K562 (cell line): ENCODE data around the gene AMIGO1. TPM values are rescaled to one million over a fixed set of nuclear protein-coding genes. Genes with fewer than 3 reads are reported as not detected.

Experiments
- ATAC-seq: fragments of 200-7000 bp; cut with Tn5 transposase; 3 replicates; pipeline ENCODE4 v1.9.1; 2020; ENCODE audit warnings: moderate library complexity
- BruUV-seq: library from RNA; stranded (reverse); fragments of 400-500 nt; replicated peaks from 2 replicates; lab custom pipeline; 2021; lab: Mats Ljungman, UMichigan
- CTCF ChIA-PET: fragments of 300-600 bp; formaldehyde crosslinking; extraction: SDS; loops from one replicate; lab custom pipeline; 2021; ENCODE audit warnings: low intra/inter-chr PET ratio; lab: Yijun Ruan, JAX
- POLR2A ChIA-PET: fragments of 300-600, 350-650 bp; sonication (Branson Sonifier 250); formaldehyde crosslinking; extraction: SDS; loops from one replicate; lab custom pipeline; 2021; ENCODE audit warnings: antibody characterized with exemption, inconsistent platforms; lab: Yijun Ruan, JAX
- DNase-seq, 4 experiments: peaks; one replicate each; pipeline versions ENCODE4 v3.0.0 to v3.0.0-alpha.2; 2011 to 2018; ENCODE audit warnings: low spot score in 3 of 4, mixed read lengths in 3 of 4; ENCODE audit errors: extremely low read depth in 1 of 4
- FAIRE-seq: peaks from 2 replicates; lab custom pipeline; 2011; peaks lifted over from hg19 to GRCh38; lab: Jason Lieb, UNC
- H2AFZ ChIP-seq: 2 replicates; pipeline ENCODE4 v1.6.0; 2011; ENCODE audit warnings: low read depth, low read length, control low read depth, inconsistent platforms
- H3K27ac ChIP-seq: fragments of 200-600 bp; 3 replicates; pipeline ENCODE4 v1.8.0; 2011; ENCODE audit warnings: low read depth, mild to moderate bottlenecking, control low read depth, inconsistent platforms, low read length, moderate library complexity, mixed read lengths; ENCODE audit errors: extremely low read depth
- H3K27me3 ChIP-seq, 2 experiments: fragments of 300-600 bp in 1 of 2; 2 replicates in 1 of 2; 3 replicates in 1 of 2; pipeline versions ENCODE4 v1.6.0 to v1.8.0; 2011; ENCODE audit warnings: inconsistent platforms in 2 of 2, low read length in 2 of 2, mild to moderate bottlenecking in 1 of 2, mixed read lengths in 1 of 2, moderate library complexity in 1 of 2; ENCODE audit not compliant: control insufficient read depth in 2 of 2, insufficient read depth in 2 of 2
- H3K36me3 ChIP-seq: fragments of 300-600 bp; 3 replicates; pipeline ENCODE4 v1.8.0; 2011; ENCODE audit warnings: mild to moderate bottlenecking, low read length, inconsistent platforms; ENCODE audit not compliant: control insufficient read depth, insufficient read depth
- H3K4me1 ChIP-seq, 2 experiments: fragments of 200-600 bp in 1 of 2; replicated peaks in 1 of 2; 2 replicates in 1 of 2; 3 replicates in 1 of 2; pipeline versions ENCODE4 v1.5.1 to v1.8.0; 2011; ENCODE audit warnings: inconsistent platforms in 2 of 2, low read length in 2 of 2, mild to moderate bottlenecking in 1 of 2, mixed read lengths in 1 of 2, moderate library complexity in 1 of 2; ENCODE audit not compliant: control insufficient read depth in 2 of 2, insufficient read depth in 2 of 2
- H3K4me2 ChIP-seq: 2 replicates; pipeline ENCODE4 v1.6.1; 2011; ENCODE audit warnings: low read length, control low read depth, inconsistent platforms, mixed read lengths; ENCODE audit not compliant: insufficient read depth
- H3K4me3 ChIP-seq: fragments of 200-600 bp; sonication (generic), shearing (Covaris generic); 2 replicates; pipeline ENCODE4 v1.5.1; 2016; ENCODE audit warnings: control low read depth, inconsistent platforms
- H3K79me2 ChIP-seq: fragments of 200-600 bp; 3 replicates; pipeline ENCODE4 v1.8.0; 2011; ENCODE audit warnings: low read length, inconsistent platforms; ENCODE audit not compliant: control insufficient read depth, insufficient read depth
- H3K9ac ChIP-seq, 2 experiments: 2 replicates each; pipeline versions ENCODE4 v1.6.0 to v1.6.1; 2011; ENCODE audit warnings: low read depth in 2 of 2, low read length in 2 of 2, control low read depth in 1 of 2, inconsistent platforms in 1 of 2, mild to moderate bottlenecking in 1 of 2, mixed read lengths in 1 of 2; ENCODE audit not compliant: insufficient read depth in 1 of 2
- H3K9me1 ChIP-seq: one replicate; pipeline ENCODE4 v1.6.0; 2011; ENCODE audit warnings: inconsistent platforms, mild to moderate bottlenecking, low read length, moderate library complexity; ENCODE audit not compliant: control insufficient read depth, insufficient read depth
- H3K9me3 ChIP-seq: replicated peaks from 2 replicates; pipeline ENCODE4 v1.5.1; 2011; ENCODE audit warnings: low read depth, low read length, inconsistent platforms; ENCODE audit not compliant: control insufficient read depth, insufficient read depth
- H4K20me1 ChIP-seq: replicated peaks from 2 replicates; pipeline ENCODE4 v1.6.1; 2011; ENCODE audit warnings: low read length, inconsistent platforms, mixed read lengths; ENCODE audit not compliant: control insufficient read depth, insufficient read depth
- EHMT2 ChIP-seq: fragments of 450-650 bp; IDR thresholded peaks from 2 replicates; pipeline ENCODE4 v1.6.1; 2018; ENCODE audit warnings: antibody characterized with exemption
- FOSL1 ChIP-seq: fragments of 200-800 bp; sonication (Bioruptor generic); conservative IDR thresholded peaks from 2 replicates; pipeline ENCODE4 v1.6.1; 2016; ENCODE audit warnings: missing genetic modification characterization, missing compliant biosample characterization
- FOXP1 ChIP-seq: sonication (generic); formaldehyde crosslinking; IDR thresholded peaks from 2 replicates; pipeline ENCODE4 v1.8.0; 2022; ENCODE audit warnings: mild to moderate bottlenecking, missing genetic modification reagents
- NFYB ChIP-seq: IDR thresholded peaks from 2 replicates; pipeline ENCODE4 v1.6.1; 2011; ENCODE audit warnings: mild to moderate bottlenecking, moderate library complexity; ENCODE audit not compliant: insufficient read length; ENCODE audit errors: extremely low read depth
- SETDB1 ChIP-seq: IDR thresholded peaks from one replicate; pipeline ENCODE4 v1.6.1; 2012; ENCODE audit warnings: low read length, control low read depth, inconsistent platforms
- SMAD3 ChIP-seq: fragments of 450-650 bp; formaldehyde crosslinking; conservative IDR thresholded peaks from 2 replicates; pipeline ENCODE4 v1.4.0; 2020; ENCODE audit warnings: mild to moderate bottlenecking
- SPI1 ChIP-seq: IDR thresholded peaks from 2 replicates; pipeline ENCODE4 v1.6.1; 2011; ENCODE audit warnings: low read depth, low read length, control low read depth, borderline replicate concordance
- TAF1 ChIP-seq: IDR thresholded peaks from 2 replicates; pipeline ENCODE4 v1.6.1; 2011; ENCODE audit warnings: mild to moderate bottlenecking, low read length, moderate library complexity; ENCODE audit not compliant: insufficient read depth, control insufficient read depth, severe bottlenecking; ENCODE audit errors: extremely low read depth
- TCF3 ChIP-seq: sonication (generic); formaldehyde crosslinking; IDR thresholded peaks from 2 replicates; pipeline ENCODE4 v1.4.0; 2020; ENCODE audit warnings: mild to moderate bottlenecking, missing genetic modification reagents
- ZKSCAN3 ChIP-seq: fragments of 250-450 bp; sonication (Bioruptor Pico); IDR thresholded peaks from 2 replicates; pipeline ENCODE4 v1.4.0; 2020
- ZNF551 ChIP-seq: fragments of 250-450 bp; sonication (Bioruptor Pico); IDR thresholded peaks from 2 replicates; pipeline ENCODE4 v1.5.0; 2021; ENCODE audit warnings: mild to moderate bottlenecking, moderate library complexity
- ZZZ3 ChIP-seq: fragments of 450-650 bp; IDR thresholded peaks from 2 replicates; pipeline ENCODE4 v1.6.1; 2016; ENCODE audit warnings: antibody characterized with exemption, mild to moderate bottlenecking, moderate library complexity
- WGBS: fragments of 100-300 bp; shearing (Covaris generic); methylation state at CpG from one replicate; pipeline ENCODE4 v1.1.6; 2016; ENCODE audit warnings: low coverage, mixed read lengths; ENCODE audit not compliant: insufficient coverage; ENCODE audit errors: missing lambda C conversion rate; 5-methylcytosine and 5-hydroxymethylcytosine counted together
- in situ Hi-C: fragments of 300-500 bp; cut with MboI; formaldehyde crosslinking; loops from 4 replicates; pipeline ENCODE4 v1.15.0; 2018; ENCODE audit warnings: inconsistent platforms, mixed read lengths
- intact Hi-C: fragments of 100-400 bp; cut with micrococcal nuclease; formaldehyde crosslinking; loops from 2 replicates; pipeline ENCODE4 v1.14.2; 2022
- polyA plus RNA-seq, 8 experiments: library from polyadenylated mRNA; depleted of rRNA in 4 of 8; stranded (reverse) in 5 of 8; unstranded in 3 of 8; fragments of >200 nt; fragmentation: Nextera tagmentation in 2 of 8; fragmentation: Illumina TruSeq in 1 of 8; extraction: Ambion mirVana in 2 of 8; extraction: Trizol in 1 of 8; gene quantifications; 2 replicates each; pipeline versions ENCODE4 v1.2.1 to v1.2.3, GENCODE V29; 2011 to 2014; ENCODE audit warnings: inconsistent platforms in 1 of 8, missing spikeins in 1 of 8
- total RNA-seq, 7 experiments: library from RNA; depleted of rRNA in 6 of 7; stranded (reverse); fragments of >200 nt in 6 of 7; fragmentation: Illumina TruSeq in 2 of 7; extraction: Trizol in 2 of 7; gene quantifications; 2 replicates each; pipeline versions ENCODE4 v1.2.1 to v1.2.3, GENCODE V29; 2011 to 2021; ENCODE audit warnings: low replicate concordance in 1 of 7
- TF ChIP-seq, protein P1 (sequence below): fragments of 250-450 bp; sonication (Bioruptor Pico); IDR thresholded peaks from 2 replicates; pipeline ENCODE4 v1.8.0; 2022; ENCODE audit warnings: moderate library complexity, mild to moderate bottlenecking, inconsistent platforms
- TF ChIP-seq, protein P2 (sequence below): sonication (generic); formaldehyde crosslinking; IDR thresholded peaks from 2 replicates; pipeline ENCODE4 v1.8.1; 2023; ENCODE audit warnings: mild to moderate bottlenecking, missing genetic modification reagents, moderate library complexity

AMIGO1 gene
- total and polyA plus RNA-seq, 9 of the 15 experiments (the other 6 are each of a cell fraction or from before 2014, with no cell fraction given): 0.24 to 1.0 (median 0.54) TPM

DNA sequence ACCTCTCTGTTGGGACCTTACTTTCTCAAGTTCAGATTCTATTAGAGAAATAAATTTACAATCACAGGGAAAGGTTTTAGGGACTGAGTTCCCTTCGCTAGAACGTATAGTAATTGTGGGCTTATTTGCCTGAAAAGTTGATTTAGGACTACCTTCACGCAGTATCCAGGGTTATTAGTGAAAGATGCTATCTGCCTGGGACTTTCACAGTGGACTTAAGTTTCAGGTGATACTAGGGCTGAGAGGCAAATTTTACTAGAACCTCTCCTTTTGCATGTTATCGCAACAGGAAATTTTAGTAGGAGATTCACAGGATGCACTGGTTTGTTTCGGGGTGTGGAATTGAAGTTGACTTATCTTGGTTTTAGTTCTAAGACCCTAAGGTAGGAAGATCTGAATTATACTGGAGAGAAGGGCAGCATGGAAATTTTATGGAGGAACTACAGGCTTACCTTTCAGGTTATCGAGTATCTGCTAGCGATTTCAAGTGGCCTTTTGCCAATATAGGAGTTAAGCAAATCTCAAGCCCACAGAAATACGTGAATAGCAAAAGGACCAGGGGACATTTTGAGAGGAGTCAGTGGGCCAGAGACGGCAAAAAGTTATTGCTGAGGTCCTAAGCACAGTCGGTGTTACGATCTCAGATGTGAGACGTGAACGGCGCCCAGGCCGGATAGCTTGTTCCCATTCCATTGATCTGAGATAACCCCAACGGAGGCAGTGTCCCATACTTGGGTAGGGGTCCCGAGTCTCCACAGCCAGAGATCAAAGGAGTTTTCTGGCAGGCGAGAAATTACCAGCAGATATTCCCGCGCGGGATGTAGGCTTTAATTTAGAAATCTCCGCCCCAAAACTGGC, 38.2 kb upstream of the AMIGO1 start (continued):
- no peak for TF ChIP-seq SPI1
- TF ChIP-seq ZKSCAN3: 0 out of 2 replicates have a peak, but pooled peaks have one; percentile 51
- TF ChIP-seq EHMT2: 0 out of 2 replicates have a peak, but pooled peaks have one; percentile 8
- TF ChIP-seq SETDB1: no peak
- TF ChIP-seq TCF3 (CRISPR knock-in tag): 0 out of 2 replicates have a peak, but pooled peaks have one; percentile 3

DNA sequence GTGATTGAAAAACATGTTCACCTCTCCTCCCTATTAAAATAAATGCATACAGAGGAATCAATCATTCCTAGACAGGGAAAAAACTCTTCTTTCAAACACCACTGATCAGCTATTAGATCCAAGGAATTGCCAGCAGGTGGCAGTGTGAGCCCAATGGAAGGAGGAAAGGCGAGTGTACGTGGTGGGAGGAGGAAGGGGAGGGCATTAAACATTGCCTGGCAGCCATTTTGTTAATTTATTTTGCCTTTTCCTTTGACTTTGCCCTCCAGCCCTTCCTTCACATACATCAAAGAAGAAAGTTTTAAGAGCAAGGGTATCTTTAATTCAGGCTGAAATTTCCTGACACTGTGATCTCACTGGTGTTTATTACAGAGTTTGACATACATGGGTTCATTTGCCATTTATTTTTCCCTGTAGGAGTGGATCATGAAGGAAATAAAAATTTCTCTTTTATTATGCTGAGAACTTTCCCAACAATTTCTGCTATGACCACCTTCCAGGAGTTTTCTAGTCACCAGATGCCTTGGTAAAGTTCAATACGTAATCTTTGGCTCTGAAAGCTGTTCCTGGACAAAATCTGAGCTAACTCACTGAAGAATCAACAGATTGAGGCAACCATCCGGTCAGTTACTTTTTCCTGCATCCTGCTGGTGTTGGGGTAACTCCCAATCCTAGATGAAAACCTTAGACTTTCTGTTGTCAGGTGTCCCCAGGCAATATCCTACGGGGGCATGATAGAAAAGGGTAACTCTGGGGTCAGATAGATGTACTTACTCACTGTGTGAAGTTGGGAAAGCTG, 37.0 kb upstream of the AMIGO1 start:
- peaks cover 50% of the 10 kb centered on the region for H3K79me2 ChIP-seq
- H3K4me2 ChIP-seq: peak overlapping the region; percentile 94
- H2AFZ ChIP-seq: peak overlapping the region; percentile 98
- no peaks in the 10 kb centered on the region for H3K9me1 ChIP-seq
- BruUV-seq: no TSS peak
- peak; percentile 73 for ATAC-seq
- peak overlapping the region; percentile 94 for H3K4me3 ChIP-seq
- in situ Hi-C loops (loop anchor here (5.0 kb wide), 3 partner anchors 76 to 441 kb away; partner anchors contain the start of gene EPS8L3), intact Hi-C loops (loop anchor here (1.0 to 5.0 kb wide), 7 partner anchors 71 to 436 kb away; partner anchors contain the start of genes AHCYL1, AMPD2 and GNAT2)
- WGBS: 3% methylated on average over 5 of the region's 5 CpGs
- DNase-seq: peak; percentile 91 to 96 (median 94)
- H4K20me1 ChIP-seq: peaks cover 5% of the 10 kb centered on the region; the same call in 1 of the 2 replicates
- FAIRE-seq: peak; percentile 99
- H3K9me3 ChIP-seq: no peaks in the 10 kb centered on the region
- ChIA-PET CTCF (interaction anchor here (0.7 to 3.8 kb wide), 10 partner anchors 14 to 438 kb away, joined by 3 to 38 read pairs (median 4); partner anchors contain the start of gene AHCYL1), POLR2A (interaction anchor here (0.5 to 2.4 kb wide), 28 partner anchors 8 to 566 kb away, joined by 3 to 9 read pairs (median 4); partner anchors contain the start of genes AMPD2, ATXN7L2, CYB561D1 and GNAT2)
- H3K36me3 ChIP-seq: peaks cover 3% of the 10 kb centered on the region; the same call in 2 of the 3 replicates
- H3K27me3 ChIP-seq: peaks cover 0 to under 1% of the 10 kb centered on the region in 2 experiments; a peak in 1 of 5 replicates
- H3K9ac ChIP-seq: peak overlapping the region; percentile 2 to 95; a peak in 3 of 4 replicates
- H3K27ac ChIP-seq: peak overlapping the region; percentile 91
- peaks cover 4 to 16% of the 10 kb centered on the region in 2 experiments for H3K4me1 ChIP-seq
- TF ChIP-seq SMAD3 (CRISPR knock-in tag) (no peak), FOSL1 (tag) (peak; percentile 26; the same call in 1 of the 2 replicates), ZNF551 (CRISPR knock-in tag) (no peak), ZZZ3 (no peak), TAF1 (no peak), FOXP1 (CRISPR knock-in tag) (no peak), NFYB (no peak)
- TF ChIP-seq, protein P1, sequence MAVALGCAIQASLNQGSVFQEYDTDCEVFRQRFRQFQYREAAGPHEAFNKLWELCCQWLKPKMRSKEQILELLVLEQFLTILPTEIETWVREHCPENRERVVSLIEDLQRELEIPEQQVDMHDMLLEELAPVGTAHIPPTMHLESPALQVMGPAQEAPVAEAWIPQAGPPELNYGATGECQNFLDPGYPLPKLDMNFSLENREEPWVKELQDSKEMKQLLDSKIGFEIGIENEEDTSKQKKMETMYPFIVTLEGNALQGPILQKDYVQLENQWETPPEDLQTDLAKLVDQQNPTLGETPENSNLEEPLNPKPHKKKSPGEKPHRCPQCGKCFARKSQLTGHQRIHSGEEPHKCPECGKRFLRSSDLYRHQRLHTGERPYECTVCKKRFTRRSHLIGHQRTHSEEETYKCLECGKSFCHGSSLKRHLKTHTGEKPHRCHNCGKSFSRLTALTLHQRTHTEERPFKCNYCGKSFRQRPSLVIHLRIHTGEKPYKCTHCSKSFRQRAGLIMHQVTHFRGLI (CRISPR knock-in tag): no peak
- TF ChIP-seq, protein P2, sequence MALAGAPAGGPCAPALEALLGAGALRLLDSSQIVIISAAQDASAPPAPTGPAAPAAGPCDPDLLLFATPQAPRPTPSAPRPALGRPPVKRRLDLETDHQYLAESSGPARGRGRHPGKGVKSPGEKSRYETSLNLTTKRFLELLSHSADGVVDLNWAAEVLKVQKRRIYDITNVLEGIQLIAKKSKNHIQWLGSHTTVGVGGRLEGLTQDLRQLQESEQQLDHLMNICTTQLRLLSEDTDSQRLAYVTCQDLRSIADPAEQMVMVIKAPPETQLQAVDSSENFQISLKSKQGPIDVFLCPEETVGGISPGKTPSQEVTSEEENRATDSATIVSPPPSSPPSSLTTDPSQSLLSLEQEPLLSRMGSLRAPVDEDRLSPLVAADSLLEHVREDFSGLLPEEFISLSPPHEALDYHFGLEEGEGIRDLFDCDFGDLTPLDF: no peak
